Measurements from ENCODE around the gene CYP11A1. TPM values are rescaled to one million over a fixed set of nuclear protein-coding genes. Genes with fewer than 3 reads are reported as not detected.

The CYP11A1 gene
- total and polyA plus RNA-seq, 7 donors = 0.14 to 5.0 (median 0.61) TPM

DNA sequence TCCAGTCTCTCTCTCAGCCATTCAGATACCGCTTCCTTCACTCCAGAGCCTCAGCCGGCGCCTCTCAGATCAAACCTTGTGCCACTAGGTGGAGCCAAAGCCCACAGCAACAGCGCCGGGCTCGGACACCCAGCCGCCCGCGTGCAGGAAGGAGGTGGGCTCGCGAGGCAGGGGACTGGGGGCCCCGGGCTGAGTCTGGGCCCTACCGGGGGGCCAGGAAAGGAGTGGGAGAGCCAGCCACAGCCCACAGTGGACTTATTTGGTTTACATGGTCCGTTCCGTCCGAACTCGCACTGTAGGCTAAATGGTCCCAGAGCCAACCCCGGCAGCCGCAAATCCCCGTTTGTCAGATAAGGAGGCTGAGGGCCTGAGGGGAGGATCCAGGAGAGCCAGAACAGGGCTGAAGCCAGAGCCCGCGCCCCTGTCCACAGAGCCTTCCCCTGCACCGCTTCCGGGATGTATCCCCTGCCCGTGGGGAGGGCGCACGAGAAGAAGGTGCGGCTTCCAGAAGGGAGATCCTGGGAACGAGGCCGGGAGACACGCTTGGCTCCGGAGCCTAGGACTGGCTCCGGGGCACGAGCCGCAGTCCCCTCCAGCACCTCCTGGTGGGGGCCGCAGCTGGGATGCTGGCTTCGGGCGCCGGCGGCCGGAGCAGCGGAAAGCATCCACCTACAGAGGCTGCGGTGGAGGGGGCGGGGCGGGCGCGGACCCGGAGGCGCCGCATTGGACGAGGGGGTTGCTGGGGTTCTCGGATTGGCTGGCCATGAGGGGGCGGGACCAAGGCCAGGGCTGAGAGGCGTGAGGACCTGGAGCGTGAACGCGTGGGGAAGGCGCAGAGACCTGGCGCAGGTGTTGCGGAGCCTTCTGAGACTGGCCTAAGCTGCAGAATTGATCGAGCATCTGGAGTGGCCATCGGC lies 6.5 kb upstream of the CYP11A1 start:
- H3K4me1 ChIP-seq = no peaks in the 10 kb centered on the region
- H3K4me3 ChIP-seq = peak overlapping the region; percentile 66
- H3K27ac ChIP-seq = no peak overlapping the region
- ATAC-seq (peak; percentile 98 to 100 (median 99)), DNase-seq (peak; percentile 94 to 95)
- TF ChIP-seq, protein P1, sequence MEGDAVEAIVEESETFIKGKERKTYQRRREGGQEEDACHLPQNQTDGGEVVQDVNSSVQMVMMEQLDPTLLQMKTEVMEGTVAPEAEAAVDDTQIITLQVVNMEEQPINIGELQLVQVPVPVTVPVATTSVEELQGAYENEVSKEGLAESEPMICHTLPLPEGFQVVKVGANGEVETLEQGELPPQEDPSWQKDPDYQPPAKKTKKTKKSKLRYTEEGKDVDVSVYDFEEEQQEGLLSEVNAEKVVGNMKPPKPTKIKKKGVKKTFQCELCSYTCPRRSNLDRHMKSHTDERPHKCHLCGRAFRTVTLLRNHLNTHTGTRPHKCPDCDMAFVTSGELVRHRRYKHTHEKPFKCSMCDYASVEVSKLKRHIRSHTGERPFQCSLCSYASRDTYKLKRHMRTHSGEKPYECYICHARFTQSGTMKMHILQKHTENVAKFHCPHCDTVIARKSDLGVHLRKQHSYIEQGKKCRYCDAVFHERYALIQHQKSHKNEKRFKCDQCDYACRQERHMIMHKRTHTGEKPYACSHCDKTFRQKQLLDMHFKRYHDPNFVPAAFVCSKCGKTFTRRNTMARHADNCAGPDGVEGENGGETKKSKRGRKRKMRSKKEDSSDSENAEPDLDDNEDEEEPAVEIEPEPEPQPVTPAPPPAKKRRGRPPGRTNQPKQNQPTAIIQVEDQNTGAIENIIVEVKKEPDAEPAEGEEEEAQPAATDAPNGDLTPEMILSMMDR (IDR thresholded peaks at IDR 0.05) = peak; percentile 91
- no peaks in the 10 kb centered on the region for H3K36me3 ChIP-seq (ENCODE audit: insufficient read depth in 1 of 2, low read depth in 1 of 2)
- no peaks in the 10 kb centered on the region for H3K9me3 ChIP-seq
- H3K27me3 ChIP-seq (ENCODE audit: insufficient read depth in 3 of 3, low read length in 2 of 3) = peaks cover 0 to 1% (median 0%) of the 10 kb centered on the region in 3 donors
- WGBS, 3 donors = 0 to 1% (median 1%) methylated on average over 59 to 62 of the region's 62 CpGs
- intact Hi-C loops (cut with DNase I) = loop anchor here (1.0 to 10.0 kb wide), 4 partner anchors 65 to 581 kb away; partner anchors contain the start of gene RPP25 (in 1 of the 2)

DNA sequence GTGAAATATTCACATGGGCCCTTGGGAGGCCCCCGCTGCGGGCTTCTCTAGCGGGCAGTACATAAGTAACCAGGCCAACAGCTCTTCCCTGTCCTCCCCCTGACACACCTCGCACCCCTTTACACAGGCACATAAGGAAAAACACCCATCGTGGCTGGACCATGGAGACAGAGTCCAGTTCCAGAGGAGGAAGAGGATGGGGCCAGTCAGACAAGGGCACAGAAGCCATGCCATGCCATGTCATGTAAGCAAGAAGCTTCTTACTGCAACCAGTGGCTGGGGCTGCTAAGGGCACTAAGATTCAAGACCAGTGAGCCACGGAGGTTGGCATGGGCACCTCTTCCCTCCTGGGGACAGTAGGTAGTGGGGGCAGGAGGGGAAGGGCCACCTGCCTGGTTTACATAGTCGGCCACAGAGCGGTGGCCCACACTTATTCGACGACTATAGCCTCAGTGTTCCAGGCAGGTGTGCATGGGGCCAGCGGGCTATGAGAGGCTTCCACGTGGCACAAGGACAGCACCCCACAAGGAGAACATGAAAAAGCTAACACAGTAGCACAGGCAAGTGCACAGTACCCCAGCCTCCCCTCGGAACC lies 5.7 kb upstream of the CYP11A1 start:
- Histone ChIP-seq H3K4me1 (no peaks in the 10 kb centered on the region), H3K4me3 (no peak overlapping the region), H3K36me3 (ENCODE audit: insufficient read depth in 1 of 2, low read depth in 1 of 2) (no peaks in the 10 kb centered on the region), H3K27ac (no peak overlapping the region), H3K27me3 (ENCODE audit: insufficient read depth in 3 of 3, low read length in 2 of 3) (peaks cover 0 to 4% (median 1%) of the 10 kb centered on the region in 3 donors), H3K9me3 (no peaks in the 10 kb centered on the region)
- TF ChIP-seq, protein P1 (IDR thresholded peaks at IDR 0.05) = no peak
- intact Hi-C loops (cut with DNase I) = loop anchor here (2.0 to 10.0 kb wide), 2 partner anchors 66 to 582 kb away; partner anchors contain the start of gene RPP25 (in 1 of the 2)
- DNase-seq (no peak), ATAC-seq (no peak)
- WGBS, 3 donors = 50 to 53% (median 52%) methylated on average over 13 of the region's 13 CpGs

DNA sequence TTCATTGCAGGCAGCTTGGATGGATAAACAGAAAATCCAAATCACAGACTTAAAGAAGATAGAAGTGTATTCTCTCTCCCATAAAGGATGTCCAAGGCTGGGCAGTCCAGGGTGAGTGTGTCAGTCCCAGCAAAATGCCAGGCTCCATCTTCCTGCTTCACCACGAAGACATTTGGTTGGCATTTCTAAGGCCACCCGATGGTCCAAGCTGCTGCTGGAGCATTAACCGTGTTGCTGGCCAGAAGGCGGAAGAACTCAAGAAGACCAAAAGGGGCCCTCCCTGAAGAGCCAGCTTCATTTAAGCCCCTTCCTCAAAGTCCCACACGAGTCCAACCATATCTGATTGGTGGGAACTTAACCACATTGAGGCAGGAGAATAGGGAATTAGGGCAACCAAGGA lies 3.0 kb upstream of the CYP11A1 start:
- no peak for DNase-seq
- Histone ChIP-seq H3K27ac (no peak overlapping the region), H3K4me1 (no peaks in the 10 kb centered on the region), H3K9me3 (no peaks in the 10 kb centered on the region), H3K27me3 (ENCODE audit: insufficient read depth in 3 of 3, low read length in 2 of 3) (peaks cover 0 to 14% (median 1%) of the 10 kb centered on the region in 3 donors), H3K36me3 (ENCODE audit: insufficient read depth in 1 of 2, low read depth in 1 of 2) (no peaks in the 10 kb centered on the region), H3K4me3 (no peak overlapping the region)
- ATAC-seq = no peak
- TF ChIP-seq, protein P1 (IDR thresholded peaks at IDR 0.05) = no peak
- 74 to 76% (median 75%) methylated on average over 5 of the region's 5 CpGs for WGBS, 3 donors
- intact Hi-C loops (cut with DNase I) = loop anchor here in 1 of 2 donors (10.0 kb wide), 1 partner anchor 584 kb away; the partner anchor contains the start of gene RPP25

DNA sequence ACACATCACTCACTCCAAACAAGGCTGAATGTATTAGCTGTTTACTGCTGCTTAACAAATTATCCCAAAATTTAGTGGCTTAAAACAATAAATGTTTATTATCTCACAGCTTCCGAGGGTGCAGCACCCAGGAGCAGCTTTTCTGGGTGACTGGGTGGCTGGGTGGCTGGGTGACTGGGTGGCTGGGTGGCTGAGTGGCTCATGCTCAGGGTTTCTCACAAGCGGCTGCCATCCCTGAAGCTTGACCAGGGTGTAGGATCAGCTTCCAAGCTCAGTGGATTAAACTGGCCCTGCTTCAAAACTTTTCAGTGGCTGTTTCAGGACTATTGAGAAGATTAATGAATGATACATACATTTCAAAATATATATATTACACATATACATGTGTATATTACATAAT lies 2.3 kb upstream of the CYP11A1 start:
- no peak overlapping the region for H3K27ac ChIP-seq
- H3K4me3 ChIP-seq = no peak overlapping the region
- TF ChIP-seq, protein P1 (IDR thresholded peaks at IDR 0.05) = no peak
- no peak for DNase-seq
- no peaks in the 10 kb centered on the region for H3K9me3 ChIP-seq
- intact Hi-C loops (cut with DNase I) = loop anchor here in 1 of 2 donors (10.0 kb wide), 1 partner anchor 585 kb away; the partner anchor contains the start of gene RPP25
- 81 to 86% (median 85%) methylated on average over 2 of the region's 2 CpGs for WGBS, 3 donors
- no peaks in the 10 kb centered on the region for H3K36me3 ChIP-seq (ENCODE audit: insufficient read depth in 1 of 2, low read depth in 1 of 2)
- ATAC-seq = no peak
- H3K27me3 ChIP-seq (ENCODE audit: insufficient read depth in 3 of 3, low read length in 2 of 3) = peaks cover 0 to 17% (median 1%) of the 10 kb centered on the region in 3 donors
- H3K4me1 ChIP-seq = no peaks in the 10 kb centered on the region

Measured in psoas muscle (tissue), 8 donors.